Stimulated activated CD4-positive, alpha-beta T cell treated with anti-CD3 and anti-CD28 coated beads, Interleukin-1b, Interleukin-23, amount 100 ng/mL, for 4 hours (primary cell): ENCODE data around the gene SEPTIN5.
"Not testable (repeated sequence)": the region's sequence is repeated elsewhere in the genome, so short reads cannot be mapped to it uniquely, and the experiment has no call there.

ENCODE experiments used
- DNase-seq, 2 donors: peaks; one replicate each; pipeline ENCODE4 v3.0.0-alpha.2; 2020; ENCODE audit warnings: low read depth in 2 of 2

SEPTIN5 gene

GRCh38 chr22:19680911-19681862 lies 33.1 kb upstream of the SEPTIN5 start:
- no peak for DNase-seq

- DNase-seq, result no peak
Observed at GRCh38 chr22:19681863-19682245, 32.4 kb upstream of the SEPTIN5 start.

GRCh38 chr22:19686946-19687345 lies 27.4 kb upstream of the SEPTIN5 start:
- DNase-seq, result no peak

- DNase-seq, result no peak
Observed at GRCh38 chr22:19687561-19688300, 26.6 kb upstream of the SEPTIN5 start.

DNA sequence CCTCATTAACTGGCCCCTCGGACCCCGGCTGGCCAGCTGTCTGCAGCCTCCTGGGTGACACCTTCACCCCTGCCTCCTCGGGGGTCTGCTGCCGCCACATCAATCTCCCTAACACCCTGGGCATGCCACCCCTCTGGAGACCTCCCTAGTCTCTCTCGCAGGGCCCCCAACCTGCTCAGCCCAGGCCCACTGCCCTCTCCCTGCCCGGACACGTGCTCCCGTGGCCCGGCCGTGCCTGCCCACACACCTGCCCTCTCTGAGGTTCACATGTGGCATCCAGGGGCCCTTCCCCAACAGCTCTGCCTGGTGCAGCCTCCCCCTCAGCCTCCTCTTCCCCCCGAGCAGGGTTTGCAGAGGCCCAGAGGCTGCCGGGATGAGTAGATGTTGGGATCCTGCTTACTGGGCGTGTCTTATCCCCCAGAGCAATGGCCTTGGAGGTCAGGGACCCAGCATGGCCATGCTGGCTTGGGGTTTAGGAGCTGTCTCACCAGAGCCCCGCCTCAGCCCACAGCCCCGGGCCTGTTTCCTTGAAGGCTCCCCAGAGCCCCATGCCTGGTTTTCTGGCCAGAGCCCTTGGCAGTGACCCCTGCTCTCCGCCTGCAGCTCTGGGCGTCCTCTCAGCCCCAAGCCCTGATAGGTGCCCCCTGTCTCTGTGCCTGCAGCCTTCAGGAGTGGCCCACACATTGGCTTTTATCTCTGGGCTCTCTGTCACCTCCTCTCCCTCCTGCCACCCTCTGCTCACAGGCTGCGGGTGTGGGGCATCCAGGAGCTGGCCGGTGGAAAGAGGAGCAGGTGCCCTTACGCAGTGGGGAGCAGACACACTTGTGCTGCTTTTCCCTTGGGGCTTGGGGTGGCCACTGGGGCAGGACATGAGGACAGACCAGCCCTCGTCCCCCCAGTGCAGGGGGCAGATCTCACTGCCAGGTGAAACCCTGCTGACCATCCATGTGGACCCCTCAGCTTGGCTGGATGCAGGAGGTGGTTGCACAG lies 25.7 kb upstream of the SEPTIN5 start:
- no peak for DNase-seq

GRCh38 chr22:19689408-19689807 lies 24.9 kb upstream of the SEPTIN5 start:
- no peak for DNase-seq

DNA sequence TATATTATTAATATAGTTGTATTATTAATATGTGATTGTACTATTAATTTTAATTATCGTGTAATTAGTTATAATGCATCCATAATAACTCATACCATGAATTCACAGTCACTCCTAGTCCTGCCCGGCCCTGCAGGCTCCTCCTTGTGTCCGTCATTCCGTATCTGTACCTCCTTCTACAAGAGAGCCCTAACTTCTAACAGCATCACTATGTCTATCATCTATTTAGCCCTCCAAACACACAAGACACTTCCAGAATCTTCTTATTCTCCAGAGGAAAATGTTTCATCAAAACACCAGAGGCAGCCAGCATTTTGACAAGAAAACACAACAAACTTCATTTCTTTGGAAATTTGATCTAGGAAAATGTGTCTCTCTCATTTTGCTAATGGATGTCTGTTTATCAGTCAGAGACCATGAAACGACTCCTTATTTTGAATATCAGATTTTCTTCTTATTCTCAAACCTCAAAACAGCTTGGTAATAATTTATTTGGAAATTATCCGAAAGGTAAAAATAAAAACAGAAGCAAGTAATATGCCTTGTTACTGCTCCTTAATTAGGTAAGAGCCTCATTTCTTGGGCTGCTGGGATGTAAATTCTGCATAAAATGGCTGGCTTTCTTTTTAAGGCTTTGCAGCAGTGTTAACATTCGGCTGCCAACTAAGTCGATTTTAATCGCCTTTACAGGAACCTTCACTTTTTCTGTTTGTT lies 23.1 kb upstream of the SEPTIN5 start:
- no peak for DNase-seq

GRCh38 chr22:19691721-19692341 lies 22.5 kb upstream of the SEPTIN5 start:
- no peak for DNase-seq

DNA sequence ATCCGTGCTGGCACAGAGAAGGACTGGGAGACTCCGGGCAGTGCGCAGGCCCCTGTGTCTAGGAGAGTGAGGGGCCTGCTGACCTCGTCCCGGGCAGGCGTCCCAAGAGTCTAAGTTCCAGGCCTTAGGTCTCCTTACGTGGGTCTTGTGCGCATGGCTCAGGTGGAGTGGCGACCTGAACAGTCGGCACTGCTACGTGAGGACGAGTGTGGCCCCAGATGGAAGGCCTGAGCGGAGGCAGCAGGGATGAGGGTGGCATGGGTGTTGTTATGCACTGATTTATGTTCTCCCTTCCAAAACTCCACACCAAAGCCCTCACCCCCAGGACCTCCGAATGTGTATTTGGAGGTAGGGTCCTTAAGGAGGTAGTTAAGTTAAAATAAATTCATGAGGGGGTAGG lies 20.7 kb upstream of the SEPTIN5 start:
- no peak for DNase-seq

- no peak for DNase-seq
Observed at GRCh38 chr22:19693981-19694670, 20.2 kb upstream of the SEPTIN5 start.

DNA sequence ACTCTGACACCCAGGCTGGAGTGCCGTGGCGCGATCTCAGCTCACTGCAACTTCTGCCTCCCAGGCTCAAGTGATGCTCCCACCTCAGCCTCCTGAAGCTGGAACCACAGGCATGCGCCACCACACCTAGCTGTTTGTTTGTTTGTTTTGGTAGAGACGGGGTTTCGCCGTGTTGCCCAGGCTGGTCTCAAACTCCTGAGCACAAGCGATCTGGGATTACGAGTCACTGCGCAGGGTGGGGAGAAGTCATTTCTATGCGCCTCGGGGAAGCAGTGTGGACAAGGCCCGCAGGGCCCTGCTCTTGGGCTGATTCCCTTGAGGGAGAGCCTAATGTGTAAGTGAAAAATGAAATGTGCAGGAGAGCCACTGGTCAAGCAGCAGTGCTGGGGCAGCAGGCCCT lies 19.6 kb upstream of the SEPTIN5 start:
- no peak for DNase-seq

- DNase-seq, result no peak
Observed at GRCh38 chr22:19696504-19697276, 17.6 kb upstream of the SEPTIN5 start.

DNA sequence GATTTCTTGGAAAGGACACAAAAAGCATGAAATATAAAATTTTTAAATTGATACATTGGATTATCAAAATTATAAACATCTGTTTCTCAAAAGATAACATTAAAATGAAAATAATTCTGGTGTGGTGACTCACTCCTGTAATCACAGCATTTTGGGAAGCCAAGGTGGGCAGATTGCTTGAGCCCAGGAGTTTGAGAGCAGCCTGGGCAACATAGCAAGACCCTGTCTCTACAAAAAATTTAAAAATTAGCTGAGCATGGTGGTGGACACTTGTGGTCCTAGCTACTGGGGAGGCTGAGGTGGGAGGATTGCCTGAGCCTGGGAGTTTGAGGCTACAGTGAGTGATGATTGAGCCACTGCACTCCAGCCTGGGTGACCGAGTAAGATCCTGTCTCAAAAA lies 16.4 kb upstream of the SEPTIN5 start:
- DNase-seq, result not testable (repeated sequence)

DNA sequence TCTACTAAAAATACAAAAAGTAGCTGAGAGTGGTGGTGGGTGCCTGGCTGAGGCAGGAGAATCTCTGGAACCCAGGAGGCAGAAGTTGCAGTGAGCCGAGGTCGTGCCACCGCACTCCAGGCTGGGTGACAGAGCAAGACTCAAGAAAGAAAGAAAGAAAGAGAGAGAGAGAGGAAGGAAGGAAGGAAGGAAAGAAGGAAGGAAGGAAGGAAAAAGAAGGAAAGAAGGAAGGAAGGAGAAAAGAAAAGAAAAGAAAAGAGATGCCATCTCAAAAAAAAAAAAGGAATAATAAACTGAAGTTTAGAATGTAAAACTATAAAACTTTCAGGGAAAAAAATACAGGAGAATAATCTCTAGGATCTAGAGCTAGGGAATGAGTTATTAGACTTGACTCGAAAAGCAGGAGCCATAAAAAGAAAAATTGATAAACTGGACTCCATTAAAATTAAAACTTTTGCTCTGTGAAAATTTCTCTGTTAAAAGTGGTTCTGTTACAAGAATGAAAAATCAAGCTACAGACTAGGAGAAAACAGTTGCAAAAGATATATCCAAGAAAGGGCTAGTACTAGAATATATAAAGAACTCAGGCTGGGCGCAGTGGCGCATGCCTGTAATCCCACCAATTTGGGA lies 13.4 kb upstream of the SEPTIN5 start:
- DNase-seq, result no peak

- DNase-seq, result no peak
Observed at GRCh38 chr22:19701420-19702145, 12.7 kb upstream of the SEPTIN5 start.

- DNase-seq, result no peak
Observed at GRCh38 chr22:19703869-19704268, 10.4 kb upstream of the SEPTIN5 start.

DNA sequence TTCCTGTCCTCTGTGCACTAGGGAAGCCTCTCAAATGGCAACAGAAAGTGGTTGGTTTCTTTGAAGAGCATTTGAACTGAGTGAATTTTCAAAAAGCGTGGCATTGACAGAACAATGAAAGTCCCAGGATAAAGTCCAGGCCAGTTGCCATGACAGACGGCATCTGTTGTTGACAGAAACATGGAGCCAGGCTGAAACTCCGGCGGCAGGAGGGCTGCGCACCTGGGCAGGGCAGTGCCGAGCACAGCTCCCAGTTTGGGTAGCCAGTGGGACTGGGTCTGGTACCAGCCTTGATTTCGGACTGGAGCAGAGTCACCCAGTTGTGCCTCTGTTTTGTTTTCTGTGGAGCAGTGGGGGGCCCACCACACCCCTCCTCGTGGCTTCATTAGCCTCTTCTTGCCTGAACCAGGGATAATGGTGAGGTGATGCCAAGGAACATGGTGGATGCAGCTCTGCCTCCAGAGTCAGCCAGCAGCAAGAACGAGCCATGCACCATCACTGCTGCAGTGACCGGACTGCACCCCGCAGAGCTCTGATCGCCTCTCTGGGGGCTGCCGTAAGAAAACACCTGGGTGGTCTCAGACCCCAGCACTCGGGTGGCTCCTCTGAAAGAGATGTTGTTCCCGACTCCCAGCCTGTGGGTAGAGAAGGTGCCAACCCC lies 9.8 kb upstream of the SEPTIN5 start:
- DNase-seq, result no peak
